KMS-11 (cell line): ENCODE data around the gene YTHDC2.

Experiments
- H2AFZ ChIP-seq: fragments of 200-600 bp; sonication (generic); 2 replicates; pipeline ENCODE4 v1.6.1; 2016; ENCODE audit warnings: antibody characterized with exemption, mixed run types, low read depth
- H3K27ac ChIP-seq: fragments of 200-600 bp; sonication (generic); 2 replicates; pipeline ENCODE4 v1.6.1; 2016; ENCODE audit warnings: mild to moderate bottlenecking, mixed run types
- H3K27me3 ChIP-seq: fragments of 200-600 bp; sonication (generic); 2 replicates; pipeline ENCODE4 v1.6.1; 2017; ENCODE audit warnings: mild to moderate bottlenecking, low read depth, mixed run types, moderate library complexity; ENCODE audit not compliant: insufficient read depth
- H3K36me3 ChIP-seq: fragments of 200-600 bp; sonication (generic); 2 replicates; pipeline ENCODE4 v1.6.1; 2017; ENCODE audit warnings: mild to moderate bottlenecking, mixed run types; ENCODE audit not compliant: insufficient read depth
- H3K4me1 ChIP-seq: fragments of 200-600 bp; sonication (generic); 2 replicates; pipeline ENCODE4 v1.6.1; 2016; ENCODE audit warnings: mild to moderate bottlenecking, low read depth, mixed run types; ENCODE audit not compliant: poor library complexity, severe bottlenecking
- H3K4me2 ChIP-seq: fragments of 200-600 bp; sonication (generic); 2 replicates; pipeline ENCODE4 v1.7.0; 2016; ENCODE audit warnings: mild to moderate bottlenecking, mixed run types
- H3K4me3 ChIP-seq: fragments of 200-600 bp; sonication (generic); IDR thresholded peaks from 2 replicates; pipeline ENCODE4 v1.6.1; 2017; ENCODE audit warnings: low read depth, low read length, mixed read lengths; ENCODE audit not compliant: insufficient read depth
- H3K79me2 ChIP-seq: fragments of 200-600 bp; sonication (generic); 2 replicates; pipeline ENCODE4 v1.6.1; 2016; ENCODE audit warnings: low read depth, mixed run types; ENCODE audit not compliant: insufficient read depth
- H3K9ac ChIP-seq: fragments of 200-600 bp; sonication (generic); 2 replicates; pipeline ENCODE4 v1.6.1; 2016; ENCODE audit warnings: mild to moderate bottlenecking, mixed run types
- H4K20me1 ChIP-seq: fragments of 200-600 bp; sonication (generic); 2 replicates; pipeline ENCODE4 v1.6.1; 2016; ENCODE audit warnings: mild to moderate bottlenecking, mixed run types; ENCODE audit not compliant: insufficient read depth
- TF ChIP-seq, protein P1 (sequence below): fragments of 200-600 bp; sonication (generic); conservative IDR thresholded peaks from 2 replicates; pipeline ENCODE4 v1.6.1; 2017; ENCODE audit warnings: low read depth, mild to moderate bottlenecking, antibody characterized with exemption, low read length, moderate library complexity, mixed read lengths

The YTHDC2 gene

DNA sequence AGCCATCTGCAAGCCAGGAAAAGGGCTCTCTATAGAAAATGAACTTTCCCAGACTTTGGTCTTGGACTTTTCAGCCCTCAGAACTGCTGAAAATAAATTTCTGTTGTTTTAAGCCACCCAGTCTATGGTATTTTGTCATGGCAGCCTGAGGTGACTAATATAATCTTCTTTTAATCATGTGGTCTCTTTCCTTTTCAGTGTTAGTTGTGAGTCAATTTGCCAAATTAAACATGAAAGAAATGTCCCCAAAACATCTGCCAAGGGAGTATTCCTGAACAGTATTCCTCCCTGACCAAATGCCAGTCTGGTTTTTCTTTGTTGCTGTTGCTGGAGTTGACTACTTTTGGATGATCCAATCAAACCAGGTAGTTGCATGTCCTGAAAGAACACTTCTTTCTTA is 4.7 kb upstream of the YTHDC2 start:
- Histone ChIP-seq H3K4me1 (no peaks in the 10 kb centered on the region), H4K20me1 (no peaks in the 10 kb centered on the region)
- TF ChIP-seq, protein P1, sequence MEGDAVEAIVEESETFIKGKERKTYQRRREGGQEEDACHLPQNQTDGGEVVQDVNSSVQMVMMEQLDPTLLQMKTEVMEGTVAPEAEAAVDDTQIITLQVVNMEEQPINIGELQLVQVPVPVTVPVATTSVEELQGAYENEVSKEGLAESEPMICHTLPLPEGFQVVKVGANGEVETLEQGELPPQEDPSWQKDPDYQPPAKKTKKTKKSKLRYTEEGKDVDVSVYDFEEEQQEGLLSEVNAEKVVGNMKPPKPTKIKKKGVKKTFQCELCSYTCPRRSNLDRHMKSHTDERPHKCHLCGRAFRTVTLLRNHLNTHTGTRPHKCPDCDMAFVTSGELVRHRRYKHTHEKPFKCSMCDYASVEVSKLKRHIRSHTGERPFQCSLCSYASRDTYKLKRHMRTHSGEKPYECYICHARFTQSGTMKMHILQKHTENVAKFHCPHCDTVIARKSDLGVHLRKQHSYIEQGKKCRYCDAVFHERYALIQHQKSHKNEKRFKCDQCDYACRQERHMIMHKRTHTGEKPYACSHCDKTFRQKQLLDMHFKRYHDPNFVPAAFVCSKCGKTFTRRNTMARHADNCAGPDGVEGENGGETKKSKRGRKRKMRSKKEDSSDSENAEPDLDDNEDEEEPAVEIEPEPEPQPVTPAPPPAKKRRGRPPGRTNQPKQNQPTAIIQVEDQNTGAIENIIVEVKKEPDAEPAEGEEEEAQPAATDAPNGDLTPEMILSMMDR, result no peak

DNA sequence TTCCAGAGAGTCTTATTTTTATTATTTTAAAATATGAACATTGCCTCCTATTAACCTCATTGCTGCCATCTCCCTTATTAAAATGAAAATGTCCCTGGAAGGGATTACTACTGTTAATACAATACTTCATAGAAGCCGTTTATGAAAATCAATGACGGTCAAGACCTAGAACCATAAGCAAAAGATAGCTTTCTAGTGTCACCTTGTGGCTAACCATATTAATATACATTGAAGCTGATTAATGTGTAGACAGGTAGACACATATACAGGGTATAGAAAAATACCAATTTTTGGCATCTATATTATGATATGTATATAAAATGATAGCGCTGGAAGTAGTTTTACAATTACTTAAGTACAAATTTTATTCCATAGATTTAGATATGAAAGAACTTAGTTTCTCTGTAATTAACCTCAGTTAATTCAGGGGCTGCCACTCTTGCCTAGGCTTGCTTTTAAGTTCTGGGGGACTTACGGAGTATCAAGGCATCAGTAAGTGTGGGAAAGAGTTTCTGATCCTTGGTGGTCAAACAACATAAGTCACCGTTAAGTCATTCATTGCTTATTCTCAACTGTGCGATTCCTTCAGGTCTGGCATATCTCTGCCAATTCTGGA is 2.5 kb upstream of the YTHDC2 start:
- Histone ChIP-seq H3K4me3 (no peak overlapping the region), H3K27ac (no peak overlapping the region), H3K79me2 (no peaks in the 10 kb centered on the region), H4K20me1 (no peaks in the 10 kb centered on the region), H3K4me1 (peaks cover 9% of the 10 kb centered on the region), H3K27me3 (no peaks in the 10 kb centered on the region), H3K4me2 (no peak overlapping the region), H3K36me3 (no peaks in the 10 kb centered on the region), H3K9ac (no peak overlapping the region), H2AFZ (no peak overlapping the region)
- TF ChIP-seq, protein P1, result peak; percentile 45; the same call in 1 of the 2 replicates

More for the DNA sequence above, 4.7 kb upstream of the YTHDC2 start:
- Histone ChIP-seq H3K36me3 (no peaks in the 10 kb centered on the region), H3K4me2 (no peak overlapping the region), H3K79me2 (no peaks in the 10 kb centered on the region), H3K27me3 (no peaks in the 10 kb centered on the region), H3K4me3 (no peak overlapping the region), H3K9ac (no peak overlapping the region), H3K27ac (no peak overlapping the region), H2AFZ (no peak overlapping the region)

DNA sequence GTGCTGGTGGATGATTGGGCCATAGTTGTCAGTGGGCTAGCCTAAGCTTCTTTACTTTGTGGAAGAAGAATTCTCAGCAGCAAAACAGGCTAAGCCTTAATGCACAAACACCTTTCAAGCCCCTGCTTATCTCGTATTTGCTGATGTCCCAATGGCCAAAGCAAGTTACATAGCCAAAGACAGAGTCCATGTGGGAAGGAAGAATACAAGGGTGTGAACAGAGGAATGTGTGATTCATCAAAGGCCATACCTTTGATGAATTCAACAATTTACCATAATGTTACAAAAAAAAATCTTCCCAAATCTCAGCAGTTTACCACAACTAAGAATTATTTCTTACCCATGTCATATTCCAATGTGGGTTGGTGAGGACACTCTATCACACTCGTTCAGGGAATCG is 1.2 kb upstream of the YTHDC2 start:
- H2AFZ ChIP-seq, result no peak overlapping the region
- no peak overlapping the region for H3K4me2 ChIP-seq
- no peaks in the 10 kb centered on the region for H3K27me3 ChIP-seq
- H3K4me3 ChIP-seq, result no peak overlapping the region
- H3K27ac ChIP-seq, result no peak overlapping the region
- H3K4me1 ChIP-seq, result peaks cover 9% of the 10 kb centered on the region
- no peaks in the 10 kb centered on the region for H3K36me3 ChIP-seq
- no peak overlapping the region for H3K9ac ChIP-seq
- TF ChIP-seq, protein P1, result no peak
- H4K20me1 ChIP-seq, result no peaks in the 10 kb centered on the region
- H3K79me2 ChIP-seq, result no peaks in the 10 kb centered on the region

DNA sequence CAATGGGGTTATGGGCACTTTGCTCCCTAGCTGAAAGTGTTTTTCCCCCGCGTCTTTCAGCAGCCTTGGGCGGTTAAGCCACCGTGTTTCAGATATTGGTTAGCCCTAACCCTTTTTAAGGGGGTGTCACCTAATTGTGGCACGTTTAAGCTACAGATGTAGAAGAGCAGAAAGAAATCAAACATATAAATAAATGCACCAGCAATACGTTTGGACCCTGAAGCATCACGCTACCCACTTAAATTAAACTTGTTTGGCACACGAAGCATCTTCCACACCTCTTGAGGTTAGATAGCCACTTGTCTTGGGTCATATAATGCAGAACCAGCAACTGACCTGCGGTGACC is 768 bp downstream of the YTHDC2 start:
- Histone ChIP-seq H3K4me1 (peaks cover 9% of the 10 kb centered on the region), H3K79me2 (no peaks in the 10 kb centered on the region; the same call in 1 of the 2 replicates), H3K4me2 (peak overlapping the region; percentile 41; the same call in 1 of the 2 replicates), H3K9ac (peak overlapping the region; percentile 98), H3K27me3 (no peaks in the 10 kb centered on the region), H3K36me3 (no peaks in the 10 kb centered on the region), H3K27ac (peak overlapping the region; percentile 71; the same call in 1 of the 2 replicates), H2AFZ (peak overlapping the region; percentile 97), H4K20me1 (no peaks in the 10 kb centered on the region), H3K4me3 (no peak overlapping the region)
- TF ChIP-seq, protein P1, result no peak
